Eye (tissue), 1 donor: ENCODE data around the gene LHFPL6.

ENCODE experiments used
- DNase-seq: peaks from one replicate; pipeline ENCODE4 v3.0.0-alpha.2; 2015

Gene LHFPL6

GRCh38 chr13:39552246-39552645 lies 50.7 kb downstream of the LHFPL6 start:
- DNase-seq: peak; percentile 56

GRCh38 chr13:39550931-39551330 lies 52.1 kb downstream of the LHFPL6 start:
- DNase-seq: no peak

- no peak for DNase-seq
Measured at GRCh38 chr13:39547108-39547507, 55.9 kb downstream of the LHFPL6 start.

- no peak for DNase-seq
Measured at GRCh38 chr13:39542361-39542760, 60.6 kb downstream of the LHFPL6 start.

GRCh38 chr13:39540929-39541605 lies 61.9 kb downstream of the LHFPL6 start:
- DNase-seq: no peak

GRCh38 chr13:39538816-39539790 lies 63.9 kb downstream of the LHFPL6 start:
- DNase-seq: no peak

- peak; percentile 77 for DNase-seq
Measured at GRCh38 chr13:39536906-39537305, 66.1 kb downstream of the LHFPL6 start.

GRCh38 chr13:39536274-39536673 lies 66.7 kb downstream of the LHFPL6 start:
- DNase-seq: peak; percentile 25

GRCh38 chr13:39533651-39534150 lies 69.3 kb downstream of the LHFPL6 start:
- no peak for DNase-seq

- DNase-seq: no peak
Measured at GRCh38 chr13:39531646-39532045, 71.3 kb downstream of the LHFPL6 start.

- DNase-seq: no peak
Measured at GRCh38 chr13:39530916-39531315, 72.1 kb downstream of the LHFPL6 start.

GRCh38 chr13:39528661-39528980 lies 74.4 kb downstream of the LHFPL6 start:
- DNase-seq: no peak

- no peak for DNase-seq
Measured at GRCh38 chr13:39527961-39528660, 74.9 kb downstream of the LHFPL6 start.

GRCh38 chr13:39527301-39527700 lies 75.7 kb downstream of the LHFPL6 start:
- no peak for DNase-seq

- DNase-seq: peak; percentile 29
Measured at GRCh38 chr13:39526499-39526898, 76.5 kb downstream of the LHFPL6 start.

GRCh38 chr13:39525506-39525905 lies 77.5 kb downstream of the LHFPL6 start:
- no peak for DNase-seq

GRCh38 chr13:39524795-39525194 lies 78.2 kb downstream of the LHFPL6 start:
- no peak for DNase-seq

- no peak for DNase-seq
Measured at GRCh38 chr13:39522329-39522728, 80.7 kb downstream of the LHFPL6 start.

- no peak for DNase-seq
Measured at GRCh38 chr13:39521701-39522100, 81.3 kb downstream of the LHFPL6 start.

- DNase-seq: peak; percentile 42
Measured at GRCh38 chr13:39516096-39516495, 86.9 kb downstream of the LHFPL6 start.

GRCh38 chr13:39515224-39515714 lies 87.7 kb downstream of the LHFPL6 start:
- DNase-seq: no peak

- DNase-seq: no peak
Measured at GRCh38 chr13:39512687-39513086, 90.3 kb downstream of the LHFPL6 start.

GRCh38 chr13:39510316-39510695 lies 92.7 kb downstream of the LHFPL6 start:
- DNase-seq: peak; percentile 44
